Prostate gland (tissue), 2 donors: Measurements from ENCODE around the gene TPPP2.

Source experiments
- POLR2A ChIP-seq: fragments of 450-650 bp; IDR thresholded peaks from one replicate; pipeline ENCODE4 v1.6.1; 2016; ENCODE audit warnings: antibody characterized with exemption, mild to moderate bottlenecking
- POLR2AphosphoS5 ChIP-seq: sonication (generic); formaldehyde crosslinking; IDR thresholded peaks from one replicate; pipeline ENCODE4 v1.6.1; 2017; ENCODE audit warnings: antibody characterized with exemption
- TF ChIP-seq, protein P1 (sequence below), 4 experiments: fragments of 200-600 bp in 2 of 4; fragments of 450-650 bp in 2 of 4; sonication (generic) in 2 of 4; IDR thresholded peaks; 1 replicate in 3 of 4; 2 replicates in 1 of 4; pipeline ENCODE4 v1.5.1; 2016 to 2019; ENCODE audit warnings: antibody characterized with exemption in 4 of 4, mild to moderate bottlenecking in 2 of 4, moderate library complexity in 2 of 4

DNA sequence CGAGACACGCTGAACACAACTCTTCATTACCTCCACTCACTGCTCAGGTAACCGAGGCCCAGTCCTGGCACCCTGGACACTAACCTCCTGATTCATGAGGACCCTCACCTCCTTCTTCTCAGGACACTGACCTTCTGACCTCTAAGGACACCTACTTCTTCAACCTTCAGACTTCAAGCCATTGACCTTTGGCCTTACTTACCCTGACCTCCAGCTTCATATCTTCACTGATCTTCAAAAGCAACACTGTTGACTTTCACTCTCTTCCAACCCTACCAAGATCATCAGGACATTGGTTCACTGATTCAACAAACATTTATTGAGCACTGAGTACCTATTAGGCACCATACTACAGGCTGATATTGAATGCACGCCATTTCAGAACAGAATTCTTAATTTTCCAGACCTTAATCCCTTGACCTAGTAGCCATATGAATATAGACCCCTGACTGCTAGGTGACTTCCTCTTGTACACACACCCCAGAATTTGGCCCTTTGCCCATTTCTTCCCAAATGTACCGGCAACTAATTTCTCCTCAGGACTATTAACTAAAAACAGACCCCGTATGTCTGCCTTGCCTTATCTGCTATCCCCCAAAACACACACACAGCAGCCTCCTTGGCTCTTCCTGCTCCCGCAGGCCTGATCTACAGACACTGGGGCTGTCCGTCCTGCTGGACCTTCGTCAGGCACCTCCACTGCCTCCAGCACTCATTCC lies 45.9 kb downstream of the TPPP2 start:
- TF ChIP-seq, protein P1, sequence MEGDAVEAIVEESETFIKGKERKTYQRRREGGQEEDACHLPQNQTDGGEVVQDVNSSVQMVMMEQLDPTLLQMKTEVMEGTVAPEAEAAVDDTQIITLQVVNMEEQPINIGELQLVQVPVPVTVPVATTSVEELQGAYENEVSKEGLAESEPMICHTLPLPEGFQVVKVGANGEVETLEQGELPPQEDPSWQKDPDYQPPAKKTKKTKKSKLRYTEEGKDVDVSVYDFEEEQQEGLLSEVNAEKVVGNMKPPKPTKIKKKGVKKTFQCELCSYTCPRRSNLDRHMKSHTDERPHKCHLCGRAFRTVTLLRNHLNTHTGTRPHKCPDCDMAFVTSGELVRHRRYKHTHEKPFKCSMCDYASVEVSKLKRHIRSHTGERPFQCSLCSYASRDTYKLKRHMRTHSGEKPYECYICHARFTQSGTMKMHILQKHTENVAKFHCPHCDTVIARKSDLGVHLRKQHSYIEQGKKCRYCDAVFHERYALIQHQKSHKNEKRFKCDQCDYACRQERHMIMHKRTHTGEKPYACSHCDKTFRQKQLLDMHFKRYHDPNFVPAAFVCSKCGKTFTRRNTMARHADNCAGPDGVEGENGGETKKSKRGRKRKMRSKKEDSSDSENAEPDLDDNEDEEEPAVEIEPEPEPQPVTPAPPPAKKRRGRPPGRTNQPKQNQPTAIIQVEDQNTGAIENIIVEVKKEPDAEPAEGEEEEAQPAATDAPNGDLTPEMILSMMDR (IDR thresholded peaks at IDR 0.05) = no peak
- TF ChIP-seq POLR2A (no peak), POLR2AphosphoS5 (no peak)
